IgD-negative memory B cell (primary cell): ENCODE measurements around the gene GUSB. TPM values are rescaled to one million over a fixed set of nuclear protein-coding genes. Genes with fewer than 3 reads are reported as not detected.
A peak's percentile ranks its signal among the peaks of the same experiment; 100 is the strongest.
"Not testable (repeated sequence)": the region's sequence is repeated elsewhere in the genome, so short reads cannot be mapped to it uniquely, and the experiment has no call there.

Experiments
- H3K27ac Mint-ChIP-seq, 3 donors: one replicate each; pipeline ENCODE4 v1.8.0; 2020 to 2022; ENCODE audit warnings: mild to moderate bottlenecking in 3 of 3, mixed read lengths in 3 of 3, moderate library complexity in 1 of 3
- H3K27me3 Mint-ChIP-seq: one replicate; pipeline ENCODE4 v1.8.0; 2021; ENCODE audit warnings: mixed read lengths
- H3K36me3 Mint-ChIP-seq: one replicate; pipeline ENCODE4 v1.8.0; 2020; ENCODE audit warnings: mild to moderate bottlenecking, mixed read lengths
- H3K4me1 Mint-ChIP-seq, 3 donors: one replicate each; pipeline ENCODE4 v1.8.0; 2020 to 2022; ENCODE audit warnings: mixed read lengths in 3 of 3, mild to moderate bottlenecking in 1 of 3
- H3K4me3 Mint-ChIP-seq, 4 donors: one replicate each; pipeline ENCODE4 v1.8.0; 2020 to 2022; ENCODE audit warnings: mild to moderate bottlenecking in 4 of 4, mixed read lengths in 4 of 4, moderate library complexity in 3 of 4
- H3K9me3 Mint-ChIP-seq, 3 donors: one replicate each; pipeline ENCODE4 v1.8.0; 2020 to 2021; ENCODE audit warnings: mixed read lengths in 3 of 3, mild to moderate bottlenecking in 1 of 3
- polyA plus RNA-seq: library from polyadenylated mRNA; unstranded; fragments of 300-500 nt; fragmentation: Illumina TruSeq; gene quantifications from one replicate; pipeline ENCODE4 v1.2.3, GENCODE V29; 2021

Gene GUSB
- polyA plus RNA-seq: 51.2 TPM

GRCh38 chr7:65981965-65982792, at the start of gene GUSB:
Gene GUSB, minus strand, starts transcription at chr7:65982213. Its CDS starts 30 bp downstream, at chr7:65982183.
- H3K27me3 Mint-ChIP-seq: no peaks in the 10 kb centered on the region
- peak within 1 kb of the TSS; percentile 76 to 94 (median 92) for H3K4me3 Mint-ChIP-seq
- H3K4me1 Mint-ChIP-seq: peaks cover 0 to 9% (median 9%) of the 10 kb centered on the region in 3 donors
- H3K36me3 Mint-ChIP-seq: no peaks in the 10 kb centered on the region
- peak within 1 kb of the TSS; percentile 83 to 97 (median 94) for H3K27ac Mint-ChIP-seq
- no peaks in the 10 kb centered on the region for H3K9me3 Mint-ChIP-seq

GRCh38 chr7:66028342-66028741, 46.3 kb upstream of the GUSB start:
- H3K27me3 Mint-ChIP-seq, H3K9me3 Mint-ChIP-seq, H3K36me3 Mint-ChIP-seq, H3K4me3 Mint-ChIP-seq, H3K4me1 Mint-ChIP-seq, H3K27ac Mint-ChIP-seq: not testable (repeated sequence)

DNA sequence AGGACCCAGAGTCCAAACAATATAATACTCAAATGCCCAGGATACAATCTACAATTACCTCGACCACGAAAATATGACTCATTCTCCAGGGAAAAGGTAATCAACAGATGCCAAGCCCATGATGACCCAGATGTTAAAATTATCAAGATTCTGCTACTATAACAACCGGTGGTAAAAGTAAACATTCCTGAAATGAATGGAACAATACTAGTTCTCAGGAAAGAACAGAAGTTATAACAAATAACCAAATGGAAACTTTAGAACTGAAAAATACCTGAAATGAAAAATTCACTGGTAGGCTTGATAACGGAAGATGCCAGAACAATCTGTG, 34.1 kb upstream of the GUSB start:
- H3K4me3 Mint-ChIP-seq: no peak overlapping the region
- no peaks in the 10 kb centered on the region for H3K9me3 Mint-ChIP-seq
- H3K27me3 Mint-ChIP-seq: peaks cover 2% of the 10 kb centered on the region
- H3K27ac Mint-ChIP-seq: no peak overlapping the region
- no peaks in the 10 kb centered on the region for H3K36me3 Mint-ChIP-seq
- H3K4me1 Mint-ChIP-seq: no peaks in the 10 kb centered on the region

GRCh38 chr7:66015440-66016130, 33.6 kb upstream of the GUSB start:
- Mint-ChIP-seq H3K4me3 (no peak overlapping the region), H3K27me3 (peaks cover 2% of the 10 kb centered on the region), H3K4me1 (no peaks in the 10 kb centered on the region), H3K27ac (no peak overlapping the region), H3K36me3 (no peaks in the 10 kb centered on the region), H3K9me3 (no peaks in the 10 kb centered on the region)

DNA sequence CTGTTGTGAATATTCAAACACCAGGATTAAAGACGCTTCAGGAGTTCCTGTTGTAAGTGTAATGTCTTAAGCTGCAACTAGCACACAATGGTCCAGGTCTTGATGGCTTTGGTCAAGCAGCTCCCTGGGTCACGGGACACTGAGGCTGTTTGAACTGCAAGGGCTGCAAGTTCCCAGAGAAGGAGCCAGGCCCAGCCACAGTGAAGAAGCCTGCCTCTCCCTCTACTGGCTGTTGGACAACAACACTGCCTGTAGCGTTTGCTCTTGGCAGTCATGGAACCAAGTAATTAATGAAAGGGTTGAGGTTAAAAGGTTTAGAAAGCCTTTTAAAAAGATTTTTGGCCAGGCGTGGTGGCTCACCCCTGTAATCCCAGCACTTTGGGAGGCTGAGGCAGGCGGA, 31.9 kb upstream of the GUSB start:
- no peaks in the 10 kb centered on the region for H3K36me3 Mint-ChIP-seq
- no peak overlapping the region for H3K27ac Mint-ChIP-seq
- peaks cover 0 to 3% (median 0%) of the 10 kb centered on the region in 3 donors for H3K9me3 Mint-ChIP-seq
- H3K4me1 Mint-ChIP-seq: no peaks in the 10 kb centered on the region
- H3K27me3 Mint-ChIP-seq: peaks cover 2% of the 10 kb centered on the region
- no peak overlapping the region for H3K4me3 Mint-ChIP-seq

GRCh38 chr7:66007232-66007631, 25.2 kb upstream of the GUSB start:
- no peaks in the 10 kb centered on the region for H3K36me3 Mint-ChIP-seq
- peaks cover under 1% of the 10 kb centered on the region for H3K27me3 Mint-ChIP-seq
- H3K27ac Mint-ChIP-seq: no peak overlapping the region

GRCh38 chr7:66005115-66005671, 23.2 kb upstream of the GUSB start:
- H3K36me3 Mint-ChIP-seq, H3K4me1 Mint-ChIP-seq, H3K9me3 Mint-ChIP-seq, H3K27me3 Mint-ChIP-seq, H3K4me3 Mint-ChIP-seq: not testable (repeated sequence)
- H3K27ac Mint-ChIP-seq: peak overlapping the region in 1 of 3 donors; percentile 29

More at GRCh38 chr7:66007232-66007631, 25.2 kb upstream of the GUSB start:
- H3K9me3 Mint-ChIP-seq: peaks cover 0 to 3% (median 0%) of the 10 kb centered on the region in 3 donors
- no peaks in the 10 kb centered on the region for H3K4me1 Mint-ChIP-seq
- no peak overlapping the region for H3K4me3 Mint-ChIP-seq

GRCh38 chr7:66000823-66001417, 18.9 kb upstream of the GUSB start:
- H3K27me3 Mint-ChIP-seq, H3K4me3 Mint-ChIP-seq, H3K4me1 Mint-ChIP-seq, H3K9me3 Mint-ChIP-seq, H3K36me3 Mint-ChIP-seq, H3K27ac Mint-ChIP-seq: not testable (repeated sequence)

DNA sequence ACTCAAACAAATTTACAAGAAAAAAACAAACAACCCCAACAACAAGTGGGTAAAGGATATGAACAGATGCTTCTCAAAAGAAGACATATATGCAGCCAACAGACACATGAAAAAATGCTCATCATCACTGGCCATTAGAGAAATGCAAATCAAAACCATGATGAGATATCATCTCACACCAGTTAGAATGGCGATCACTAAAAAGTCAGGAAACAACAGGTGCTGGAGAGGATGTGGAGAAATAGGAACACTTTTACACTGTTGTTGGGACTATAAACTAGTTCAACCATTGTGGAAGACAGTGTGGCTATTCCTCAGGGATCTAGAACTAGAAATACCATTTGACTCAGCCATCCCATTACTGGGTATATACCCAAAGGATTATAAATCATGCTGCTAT, 13.0 kb upstream of the GUSB start:
- H3K27ac Mint-ChIP-seq, H3K4me3 Mint-ChIP-seq, H3K4me1 Mint-ChIP-seq, H3K36me3 Mint-ChIP-seq, H3K9me3 Mint-ChIP-seq, H3K27me3 Mint-ChIP-seq: not testable (repeated sequence)

- no peak overlapping the region for H3K4me3 Mint-ChIP-seq
- H3K4me1 Mint-ChIP-seq: no peaks in the 10 kb centered on the region
- peaks cover 8% of the 10 kb centered on the region for H3K27me3 Mint-ChIP-seq
- no peaks in the 10 kb centered on the region for H3K36me3 Mint-ChIP-seq
- H3K27ac Mint-ChIP-seq: no peak overlapping the region
- no peaks in the 10 kb centered on the region for H3K9me3 Mint-ChIP-seq
These were observed 10.5 kb upstream of the GUSB start for GRCh38 chr7:65992526-65992925.

DNA sequence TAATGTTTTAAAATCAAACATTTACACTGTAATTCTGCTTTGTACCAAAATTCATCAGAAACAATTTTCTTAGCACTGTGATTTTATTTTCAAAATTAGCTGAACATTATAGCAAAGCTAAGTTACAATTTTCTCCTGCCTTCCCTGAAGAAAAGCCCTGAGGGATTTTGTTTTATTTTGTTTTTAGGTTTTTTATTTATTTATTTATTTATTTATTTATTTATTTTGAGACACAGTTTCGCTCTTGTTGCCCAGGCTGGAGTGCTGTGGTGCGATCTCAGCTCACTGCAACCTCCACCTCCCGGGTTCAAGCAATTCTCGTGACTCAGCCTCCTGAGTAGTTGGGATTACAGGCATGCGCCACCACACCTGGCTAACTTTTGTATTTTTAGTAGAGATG, 9.8 kb upstream of the GUSB start:
- H3K27me3 Mint-ChIP-seq, H3K27ac Mint-ChIP-seq, H3K4me1 Mint-ChIP-seq, H3K9me3 Mint-ChIP-seq, H3K4me3 Mint-ChIP-seq, H3K36me3 Mint-ChIP-seq: not testable (repeated sequence)

DNA sequence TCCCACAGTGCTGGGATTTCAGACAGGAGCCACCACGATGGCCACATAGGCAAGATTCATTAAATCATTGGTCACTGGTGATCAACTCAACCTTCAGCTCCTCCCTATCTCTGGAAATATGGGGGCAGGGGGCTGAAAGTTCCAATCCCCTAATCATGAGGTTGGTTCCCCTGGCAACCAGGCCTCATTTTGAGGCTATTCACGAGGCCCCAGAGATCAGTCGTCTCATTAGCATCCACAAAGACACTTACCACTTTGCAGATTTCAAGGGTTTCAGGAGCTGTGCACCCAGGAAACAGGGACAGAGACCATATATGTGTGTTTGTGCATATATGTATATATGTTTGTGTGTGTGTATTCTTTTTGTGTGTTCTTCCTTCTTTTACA, 7.7 kb upstream of the GUSB start:
- Mint-ChIP-seq H3K9me3 (no peaks in the 10 kb centered on the region), H3K27ac (no peak overlapping the region), H3K36me3 (no peaks in the 10 kb centered on the region), H3K4me1 (no peaks in the 10 kb centered on the region), H3K4me3 (no peak overlapping the region), H3K27me3 (peaks cover 8% of the 10 kb centered on the region)

DNA sequence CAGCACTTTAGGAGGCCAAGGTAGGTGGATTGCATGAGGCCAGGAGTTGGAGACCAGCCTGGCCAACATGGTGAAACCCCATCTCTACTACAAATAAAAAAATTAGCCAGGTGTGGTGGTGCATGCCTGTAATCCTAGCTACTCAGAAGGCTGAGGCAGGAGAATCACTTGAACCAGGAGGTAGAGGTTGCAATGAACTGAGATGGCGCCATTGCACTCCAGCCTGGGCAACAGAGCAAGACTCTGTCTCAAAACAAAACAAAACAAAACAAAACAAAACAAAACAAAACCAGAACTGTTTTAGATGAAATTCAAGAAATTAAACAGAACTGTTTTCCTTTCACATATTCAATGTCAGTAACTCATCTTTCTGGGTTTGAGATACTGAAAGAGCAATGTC, 6.5 kb upstream of the GUSB start:
- H3K36me3 Mint-ChIP-seq, H3K9me3 Mint-ChIP-seq, H3K4me3 Mint-ChIP-seq, H3K4me1 Mint-ChIP-seq, H3K27me3 Mint-ChIP-seq: not testable (repeated sequence)
- peak overlapping the region in 1 of 3 donors; percentile 53 for H3K27ac Mint-ChIP-seq

- H3K27me3 Mint-ChIP-seq: peaks cover 8% of the 10 kb centered on the region
- H3K9me3 Mint-ChIP-seq: no peaks in the 10 kb centered on the region
- H3K4me1 Mint-ChIP-seq: no peaks in the 10 kb centered on the region
- no peaks in the 10 kb centered on the region for H3K36me3 Mint-ChIP-seq
- H3K4me3 Mint-ChIP-seq: no peak overlapping the region
- no peak overlapping the region for H3K27ac Mint-ChIP-seq
These were observed 6.1 kb upstream of the GUSB start for GRCh38 chr7:65988084-65988483.

GRCh38 chr7:65983965-65984658, 2.1 kb upstream of the GUSB start:
- H3K27me3 Mint-ChIP-seq: no peaks in the 10 kb centered on the region
- H3K27ac Mint-ChIP-seq: no peak overlapping the region
- H3K4me1 Mint-ChIP-seq: peaks cover 0 to 9% (median 9%) of the 10 kb centered on the region in 3 donors
- H3K4me3 Mint-ChIP-seq: peak overlapping the region in 1 of 4 donors; percentile 23
- H3K36me3 Mint-ChIP-seq: no peaks in the 10 kb centered on the region
- H3K9me3 Mint-ChIP-seq: no peaks in the 10 kb centered on the region
